ENCODE results near the gene CFAP65.
A peak's percentile ranks its signal among the peaks of the same experiment; 100 is the strongest.

Gene CFAP65

GRCh38 chr2:218984239-218985020 lies 56.9 kb downstream of the CFAP65 start:
- in situ Hi-C loops (cut with MboI; ENCODE audit: low pct_unique_long_range_greater_than_20kb, low sequenced_read_pairs) = no loop called here
- peak; percentile 34 for DNase-seq

GRCh38 chr2:218983934-218984238 lies 57.4 kb downstream of the CFAP65 start:
- DNase-seq = no peak
- in situ Hi-C loops (cut with MboI; ENCODE audit: low pct_unique_long_range_greater_than_20kb, low sequenced_read_pairs) = no loop called here

- DNase-seq = no peak
- in situ Hi-C loops (cut with MboI; ENCODE audit: low pct_unique_long_range_greater_than_20kb, low sequenced_read_pairs) = no loop called here
These were observed 57.9 kb downstream of the CFAP65 start for GRCh38 chr2:218983263-218983933.

GRCh38 chr2:218982586-218983262 lies 58.6 kb downstream of the CFAP65 start:
- in situ Hi-C loops (cut with MboI; ENCODE audit: low pct_unique_long_range_greater_than_20kb, low sequenced_read_pairs) = no loop called here
- no peak for DNase-seq

- no peak for DNase-seq
- in situ Hi-C loops (cut with MboI; ENCODE audit: low pct_unique_long_range_greater_than_20kb, low sequenced_read_pairs) = no loop called here
These were observed 59.3 kb downstream of the CFAP65 start for GRCh38 chr2:218981881-218982585.

- in situ Hi-C loops (cut with MboI; ENCODE audit: low pct_unique_long_range_greater_than_20kb, low sequenced_read_pairs) = no loop called here
- DNase-seq = no peak
These were observed 59.9 kb downstream of the CFAP65 start for GRCh38 chr2:218981390-218981880.

GRCh38 chr2:218980735-218981389 lies 60.5 kb downstream of the CFAP65 start:
- no peak for DNase-seq
- in situ Hi-C loops (cut with MboI; ENCODE audit: low pct_unique_long_range_greater_than_20kb, low sequenced_read_pairs) = no loop called here

- in situ Hi-C loops (cut with MboI; ENCODE audit: low pct_unique_long_range_greater_than_20kb, low sequenced_read_pairs) = no loop called here
- peak; percentile 88 for DNase-seq
These were observed 61.2 kb downstream of the CFAP65 start for GRCh38 chr2:218979846-218980734.

GRCh38 chr2:218975060-218975777 lies 66.1 kb downstream of the CFAP65 start:
- in situ Hi-C loops (cut with MboI; ENCODE audit: low pct_unique_long_range_greater_than_20kb, low sequenced_read_pairs) = no loop called here
- DNase-seq = no peak

- DNase-seq = no peak
- in situ Hi-C loops (cut with MboI; ENCODE audit: low pct_unique_long_range_greater_than_20kb, low sequenced_read_pairs) = no loop called here
These were observed 70.4 kb downstream of the CFAP65 start for GRCh38 chr2:218970894-218971293.

GRCh38 chr2:218964041-218964771 lies 77.1 kb downstream of the CFAP65 start:
- DNase-seq = no peak
- in situ Hi-C loops (cut with MboI; ENCODE audit: low pct_unique_long_range_greater_than_20kb, low sequenced_read_pairs) = no loop called here

GRCh38 chr2:218963601-218964000 lies 77.7 kb downstream of the CFAP65 start:
- in situ Hi-C loops (cut with MboI; ENCODE audit: low pct_unique_long_range_greater_than_20kb, low sequenced_read_pairs) = no loop called here

GRCh38 chr2:218962859-218963492 lies 78.3 kb downstream of the CFAP65 start:
- peak; percentile 61 for DNase-seq
- in situ Hi-C loops (cut with MboI; ENCODE audit: low pct_unique_long_range_greater_than_20kb, low sequenced_read_pairs) = no loop called here

More at GRCh38 chr2:218963601-218964000, 77.7 kb downstream of the CFAP65 start:
- DNase-seq = no peak

- in situ Hi-C loops (cut with MboI; ENCODE audit: low pct_unique_long_range_greater_than_20kb, low sequenced_read_pairs) = no loop called here
- DNase-seq = no peak
These were observed 79.4 kb downstream of the CFAP65 start for GRCh38 chr2:218961651-218962570.

- no peak for DNase-seq
- in situ Hi-C loops (cut with MboI; ENCODE audit: low pct_unique_long_range_greater_than_20kb, low sequenced_read_pairs) = no loop called here
These were observed 80.1 kb downstream of the CFAP65 start for GRCh38 chr2:218961229-218961628.
